HCT116 (cell line): ENCODE data around the gene AFAP1L2. TPM values are rescaled to one million over a fixed set of nuclear protein-coding genes. Genes with fewer than 3 reads are reported as not detected.

Experiments
- ATAC-seq: fragments of 200-7000 bp; cut with Tn5 transposase; 2 replicates; pipeline ENCODE4 v1.9.1; 2020; ENCODE audit warnings: mild to moderate bottlenecking, moderate library complexity
- BruUV-seq: library from RNA; stranded (reverse); fragments of 400-500 nt; replicated peaks from 2 replicates; lab custom pipeline; 2021; lab: Mats Ljungman, UMichigan
- CTCF ChIA-PET: fragments of 300-600 bp; sonication (Branson Sonifier 250); formaldehyde crosslinking; loops from one replicate; lab custom pipeline; 2021; ENCODE audit warnings: antibody characterized with exemption; lab: Charles Lee
- POLR2A ChIA-PET: fragments of 300-600, 350-600 bp; sonication (Branson Sonifier 250); formaldehyde crosslinking; loops from one replicate; lab custom pipeline; 2021; ENCODE audit warnings: antibody characterized with exemption; lab: Charles Lee
- RAD21 ChIA-PET, 2 experiments: fragments of 300-600 bp; sonication (Branson Sonifier 250); formaldehyde crosslinking; loops; one replicate each; lab custom pipeline; 2023; ENCODE audit warnings: low total read pairs in 2 of 2; ENCODE audit not compliant: uncharacterized antibody in 2 of 2, unreplicated experiment in 2 of 2, low non-redundant PET in 1 of 2; lab: Charles Lee
- DNase-seq: peaks from one replicate; pipeline ENCODE4 v3.0.0-alpha.2; 2010; ENCODE audit warnings: low read depth, low spot score
- H2AFZ ChIP-seq: fragments of 200-600 bp; shearing (Covaris generic), sonication (generic); 2 replicates; pipeline ENCODE4 v1.6.1; 2017; ENCODE audit warnings: low read depth, mixed run types, mixed read lengths, antibody characterized with exemption, low read length; ENCODE audit not compliant: poor library complexity, severe bottlenecking
- H3K27ac ChIP-seq: 2 replicates; pipeline ENCODE4 v1.5.1; 2012; ENCODE audit warnings: low read depth, low read length
- H3K27me3 ChIP-seq: fragments of 200-600 bp; sonication (generic); 2 replicates; pipeline ENCODE4 v1.6.1; 2016; ENCODE audit warnings: mixed run types, low read length, mixed read lengths; ENCODE audit not compliant: insufficient read depth
- H3K36me3 ChIP-seq, 2 experiments: fragments of 200-500 bp in 1 of 2; fragments of 200-600 bp in 1 of 2; sonication (Bioruptor generic) in 1 of 2; sonication (generic) in 1 of 2; 2 replicates each; pipeline versions ENCODE4 v1.5.1 to v1.6.1; 2014 to 2016; ENCODE audit warnings: low read length in 2 of 2, inconsistent platforms in 1 of 2, mixed read lengths in 1 of 2, mixed run types in 1 of 2; ENCODE audit not compliant: insufficient read depth in 2 of 2, control insufficient read depth in 1 of 2
- H3K4me1 ChIP-seq, 2 experiments: fragments of 200-600 bp in 1 of 2; sonication (generic) in 1 of 2; 2 replicates each; pipeline versions ENCODE4 v1.5.1 to v1.6.1; 2012 to 2017; ENCODE audit warnings: low read length in 2 of 2, inconsistent platforms in 1 of 2, mild to moderate bottlenecking in 1 of 2, mixed read lengths in 1 of 2, mixed run types in 1 of 2, moderate library complexity in 1 of 2; ENCODE audit not compliant: insufficient read depth in 2 of 2, control insufficient read depth in 1 of 2
- H3K4me2 ChIP-seq: fragments of 200-600 bp; sonication (generic); 2 replicates; pipeline ENCODE4 v1.6.1; 2017; ENCODE audit warnings: mixed run types, low read length, mixed read lengths
- H3K4me3 ChIP-seq, 2 experiments: fragments of 200-600 bp in 1 of 2; sonication (generic) in 1 of 2; replicated peaks in 1 of 2; 2 replicates each; pipeline ENCODE4 v1.5.1; 2011 to 2016; ENCODE audit warnings: low read length in 2 of 2, control low read depth in 1 of 2, low read depth in 1 of 2, mild to moderate bottlenecking in 1 of 2, mixed read lengths in 1 of 2, mixed run types in 1 of 2
- H3K79me2 ChIP-seq: fragments of 200-600 bp; sonication (generic); 2 replicates; pipeline ENCODE4 v1.6.1; 2017; ENCODE audit warnings: mild to moderate bottlenecking, mixed run types, low read length, moderate library complexity, mixed read lengths; ENCODE audit not compliant: insufficient read depth
- H3K9ac ChIP-seq: fragments of 200-600 bp; sonication (generic); 2 replicates; pipeline ENCODE4 v1.6.1; 2016; ENCODE audit warnings: low read length, mixed read lengths
- H3K9me2 ChIP-seq: fragments of 200-600 bp; sonication (generic), shearing (Covaris generic); 2 replicates; pipeline ENCODE4 v1.6.1; 2017; ENCODE audit warnings: mixed run types, mild to moderate bottlenecking, moderate library complexity; ENCODE audit not compliant: insufficient read depth
- H3K9me3 ChIP-seq, 2 experiments: fragments of 200-500 bp in 1 of 2; fragments of 200-600 bp in 1 of 2; sonication (Bioruptor generic) in 1 of 2; sonication (generic) in 1 of 2; 2 replicates each; pipeline ENCODE4 v1.6.1; 2014 to 2017; ENCODE audit warnings: low read length in 2 of 2, mixed read lengths in 2 of 2, inconsistent platforms in 1 of 2, low read depth in 1 of 2, mild to moderate bottlenecking in 1 of 2, mixed run types in 1 of 2, moderate library complexity in 1 of 2; ENCODE audit not compliant: control insufficient read depth in 1 of 2, insufficient read depth in 1 of 2
- H4K20me1 ChIP-seq: fragments of 200-600 bp; sonication (generic), shearing (Covaris generic); 2 replicates; pipeline ENCODE4 v1.6.1; 2017; ENCODE audit warnings: mixed run types, mild to moderate bottlenecking, moderate library complexity; ENCODE audit not compliant: insufficient read depth
- CBX3 ChIP-seq: IDR thresholded peaks from 2 replicates; pipeline ENCODE4 v1.6.1; 2012; ENCODE audit warnings: low read depth
- ELF1 ChIP-seq: IDR thresholded peaks from 2 replicates; pipeline ENCODE4 v1.6.1; 2012; ENCODE audit warnings: low read depth, borderline replicate concordance
- EZH2 ChIP-seq: fragments of 200-600 bp; sonication (generic); IDR thresholded peaks from 2 replicates; pipeline ENCODE4 v1.6.1; 2017; ENCODE audit warnings: antibody characterized with exemption, mixed run types
- POLR2AphosphoS5 ChIP-seq: IDR thresholded peaks from 2 replicates; pipeline ENCODE4 v1.6.1; 2011; ENCODE audit warnings: mild to moderate bottlenecking, low read depth, low read length, moderate library complexity
- RAD21 ChIP-seq: IDR thresholded peaks from 2 replicates; pipeline ENCODE4 v1.6.1; 2012; ENCODE audit warnings: low read depth, mild to moderate bottlenecking
- REST ChIP-seq: IDR thresholded peaks from 2 replicates; pipeline ENCODE4 v1.6.1; 2012; ENCODE audit warnings: low read depth
- SP1 ChIP-seq: IDR thresholded peaks from 2 replicates; pipeline ENCODE4 v1.6.1; 2012; ENCODE audit warnings: low read depth
- ZNF274 ChIP-seq: fragments of 200-500 bp; sonication (Bioruptor generic); IDR thresholded peaks from 2 replicates; pipeline ENCODE4 v1.6.1; 2014; ENCODE audit warnings: mild to moderate bottlenecking, low read depth, low read length, inconsistent platforms
- intact Hi-C: fragments of 100-400 bp; cut with micrococcal nuclease; formaldehyde crosslinking; loops from 2 replicates; pipeline ENCODE4 v1.10.0; 2022
- total RNA-seq: library from RNA; stranded (reverse); gene quantifications from one replicate; pipeline ENCODE4 v1.2.1, GENCODE V29; 2021; ENCODE audit not compliant: unreplicated experiment

The AFAP1L2 gene
- total RNA-seq, 1 experiment from 2014 or later, result 0.93 TPM

- H3K79me2 ChIP-seq, result no peaks in the 10 kb centered on the region
- H3K4me1 ChIP-seq, result peaks cover 13 to 27% of the 10 kb centered on the region in 2 experiments
- RAD21 ChIA-PET, result no interaction called here
- H3K4me3 ChIP-seq, result no peak overlapping the region
- no peaks in the 10 kb centered on the region for H3K9me2 ChIP-seq
- no peak for DNase-seq
- CTCF ChIA-PET, result interaction anchor here (0.7 to 1.7 kb wide), 2 partner anchors 9 to 105 kb away, joined by 3 to 5 read pairs; no protein-coding TSS in a partner anchor
- no peak overlapping the region for H3K9ac ChIP-seq
- intact Hi-C loops, result no loop called here
- no peaks in the 10 kb centered on the region for H3K36me3 ChIP-seq
- no TSS peak for BruUV-seq
- no peak overlapping the region for H3K4me2 ChIP-seq
- POLR2A ChIA-PET, result no interaction called here
- H2AFZ ChIP-seq, result no peak overlapping the region
- ATAC-seq, result no peak
- no peaks in the 10 kb centered on the region for H3K9me3 ChIP-seq
- H4K20me1 ChIP-seq, result no peaks in the 10 kb centered on the region
- peaks cover 13% of the 10 kb centered on the region; the same call in 1 of the 2 replicates for H3K27me3 ChIP-seq
- no peak for TF ChIP-seq CBX3
- no peak for TF ChIP-seq ELF1
- TF ChIP-seq REST, result no peak
- TF ChIP-seq POLR2AphosphoS5, result no peak
- TF ChIP-seq SP1, result no peak
- TF ChIP-seq ZNF274, result no peak
- TF ChIP-seq RAD21, result no peak
- no peak for TF ChIP-seq EZH2
- H3K27ac ChIP-seq, result no peak overlapping the region
Measured at GRCh38 chr10:114408968-114409444, 4.7 kb upstream of the AFAP1L2 start.
